Measurements from ENCODE around the gene GATAD1.
A peak's percentile ranks its signal among the peaks of the same experiment; 100 is the strongest.
"Not testable (repeated sequence)": the region's sequence is repeated elsewhere in the genome, so short reads cannot be mapped to it uniquely, and the experiment has no call there.

The GATAD1 gene

GRCh38 chr7:92447345-92448204 lies at the start of gene GATAD1:
Gene GATAD1 (plus strand): TSS chr7:92447482. CDS start chr7:92447730, 248 bp downstream.
- peak; percentile 59 to 66 (median 63) for DNase-seq (ENCODE audit: low read depth in 3 of 3)

- DNase-seq (ENCODE audit: low read depth in 3 of 3) = no peak
Measured at GRCh38 chr7:92397542-92397941, 49.7 kb upstream of the GATAD1 start.

GRCh38 chr7:92400013-92400412 lies 47.3 kb upstream of the GATAD1 start:
- no peak for DNase-seq (ENCODE audit: low read depth in 3 of 3)

GRCh38 chr7:92402920-92403759 lies 44.1 kb upstream of the GATAD1 start:
- DNase-seq (ENCODE audit: low read depth in 3 of 3) = no peak

GRCh38 chr7:92403760-92404074 lies 43.6 kb upstream of the GATAD1 start:
- DNase-seq (ENCODE audit: low read depth in 3 of 3) = no peak

GRCh38 chr7:92404170-92404614 lies 43.1 kb upstream of the GATAD1 start:
- no peak for DNase-seq (ENCODE audit: low read depth in 3 of 3)

GRCh38 chr7:92409357-92409756 lies 37.9 kb upstream of the GATAD1 start:
- DNase-seq (ENCODE audit: low read depth in 3 of 3) = no peak

GRCh38 chr7:92410162-92410561 lies 37.1 kb upstream of the GATAD1 start:
- DNase-seq (ENCODE audit: low read depth in 3 of 3) = not testable (repeated sequence)

- no peak for DNase-seq (ENCODE audit: low read depth in 3 of 3)
Measured at GRCh38 chr7:92412745-92413144, 34.5 kb upstream of the GATAD1 start.

GRCh38 chr7:92413550-92413949 lies 33.7 kb upstream of the GATAD1 start:
- DNase-seq (ENCODE audit: low read depth in 3 of 3) = no peak

GRCh38 chr7:92415225-92415624 lies 32.1 kb upstream of the GATAD1 start:
- DNase-seq (ENCODE audit: low read depth in 3 of 3) = no peak

GRCh38 chr7:92417913-92418312 lies 29.4 kb upstream of the GATAD1 start:
- no peak for DNase-seq (ENCODE audit: low read depth in 3 of 3)

- DNase-seq (ENCODE audit: low read depth in 3 of 3) = no peak
Measured at GRCh38 chr7:92421676-92422435, 25.4 kb upstream of the GATAD1 start.

- no peak for DNase-seq (ENCODE audit: low read depth in 3 of 3)
Measured at GRCh38 chr7:92422926-92423325, 24.4 kb upstream of the GATAD1 start.

- DNase-seq (ENCODE audit: low read depth in 3 of 3) = no peak
Measured at GRCh38 chr7:92423710-92424131, 23.6 kb upstream of the GATAD1 start.

GRCh38 chr7:92425311-92425947 lies 21.9 kb upstream of the GATAD1 start:
- no peak for DNase-seq (ENCODE audit: low read depth in 3 of 3)

GRCh38 chr7:92427193-92427592 lies 20.1 kb upstream of the GATAD1 start:
- DNase-seq (ENCODE audit: low read depth in 3 of 3) = no peak

- no peak for DNase-seq (ENCODE audit: low read depth in 3 of 3)
Measured at GRCh38 chr7:92432299-92432946, 14.9 kb upstream of the GATAD1 start.

- no peak for DNase-seq (ENCODE audit: low read depth in 3 of 3)
Measured at GRCh38 chr7:92433019-92433418, 14.3 kb upstream of the GATAD1 start.

- DNase-seq (ENCODE audit: low read depth in 3 of 3) = no peak
Measured at GRCh38 chr7:92435542-92435941, 11.7 kb upstream of the GATAD1 start.

Data from stimulated activated CD4-positive, alpha-beta T cell treated with anti-CD3 and anti-CD28 coated beads, TNF-alpha, amount 100 ng/mL, for 4 hours (primary cell).